NCI-H2196 (cell line): ENCODE results near the gene LRPAP1.

Experiments
- DNase-seq: peaks from one replicate; lab custom pipeline; 2025; ENCODE audit not compliant: unreplicated experiment; lab: John Stamatoyannopoulos, UW

LRPAP1 gene

DNA sequence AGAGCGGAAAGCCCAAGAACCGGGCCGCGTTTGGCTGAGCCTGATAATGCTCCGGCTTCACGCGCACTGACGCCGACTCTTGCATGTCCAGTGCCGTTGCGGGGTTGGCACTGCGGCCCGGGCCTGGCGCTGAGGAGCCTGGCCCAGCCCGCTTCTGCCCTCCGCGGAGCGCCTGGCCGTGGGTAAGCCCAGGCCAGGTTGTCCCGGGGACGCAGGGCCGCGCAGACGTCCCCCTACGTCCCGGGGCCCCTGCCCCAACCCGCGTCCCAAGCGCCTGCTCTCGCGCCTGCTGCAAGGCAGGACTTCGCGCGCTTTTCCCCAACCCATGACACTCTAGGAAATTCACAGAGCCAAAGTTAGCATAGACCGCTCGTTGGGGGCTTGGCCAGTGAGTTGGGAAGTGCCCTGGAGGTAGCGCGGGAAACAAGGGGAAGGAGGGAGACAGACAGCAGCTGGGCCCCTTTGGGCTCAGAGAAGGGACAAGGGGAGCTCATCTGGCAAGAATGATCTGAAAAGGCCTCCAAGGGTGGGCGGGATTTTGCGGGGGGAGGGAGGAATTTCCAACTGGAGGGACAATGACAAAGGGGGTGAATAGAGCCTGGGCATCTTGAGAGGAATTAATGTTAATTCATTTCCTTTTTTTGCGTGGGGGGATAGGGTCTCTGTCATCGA is 665 bp upstream of the LRPAP1 start:
- DNase-seq = no peak

DNA sequence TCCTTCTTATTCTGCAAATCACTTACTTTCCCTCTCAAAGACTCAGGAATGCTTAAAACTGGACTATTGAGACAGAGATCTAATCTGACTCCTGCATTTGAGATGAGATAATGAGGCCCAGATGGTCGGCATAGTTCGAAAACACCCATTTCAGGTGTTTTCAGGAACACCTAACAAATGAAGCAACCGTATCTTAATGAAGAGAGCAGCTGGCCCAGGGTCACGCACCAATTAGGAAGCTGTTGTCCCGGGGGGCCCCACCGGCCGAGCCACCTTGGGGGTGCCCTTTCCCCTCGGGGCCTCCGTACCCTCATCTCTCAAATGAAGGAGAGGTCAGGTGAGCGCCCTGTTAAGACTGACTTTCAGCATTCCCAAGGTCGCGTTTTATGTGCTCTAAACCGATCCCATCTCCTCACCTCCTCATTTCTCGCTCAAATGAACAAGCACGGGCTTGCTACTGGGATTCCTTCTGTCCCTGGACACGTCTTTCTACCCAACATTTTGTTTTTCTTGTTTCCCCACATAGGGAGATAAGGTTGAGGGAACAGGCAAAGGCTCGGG is 824 bp downstream of the LRPAP1 start:
- DNase-seq = no peak

DNA sequence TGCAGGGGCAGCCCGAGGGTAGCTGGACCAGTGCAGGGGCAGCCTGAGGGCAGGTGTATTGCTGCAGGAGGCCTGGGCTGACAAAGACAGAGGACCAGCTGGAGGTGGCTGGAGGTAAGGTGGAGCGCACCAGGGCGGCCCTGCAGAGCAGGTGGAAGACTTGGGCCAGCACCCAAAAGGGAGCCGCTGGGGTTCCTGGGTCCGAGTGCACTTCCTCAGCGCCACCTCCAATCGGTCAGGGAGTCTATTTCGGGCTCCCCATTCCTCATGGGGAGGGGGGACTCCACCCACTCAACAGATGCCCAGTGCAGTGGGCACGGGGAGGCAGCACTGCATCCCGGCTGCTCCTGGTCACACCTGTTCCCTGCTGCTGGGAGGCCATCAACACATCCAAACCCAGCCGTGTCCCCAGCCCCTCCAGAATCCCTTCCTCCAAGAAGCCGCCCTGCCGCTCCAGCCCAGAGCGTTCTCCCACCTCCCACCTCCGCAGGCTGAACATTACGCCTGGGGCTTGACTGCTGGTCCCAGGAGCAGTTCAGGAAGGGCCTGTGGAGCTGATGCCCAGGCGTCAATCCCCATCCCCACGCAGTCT is 1.5 kb downstream of the LRPAP1 start:
- DNase-seq = no peak

DNA sequence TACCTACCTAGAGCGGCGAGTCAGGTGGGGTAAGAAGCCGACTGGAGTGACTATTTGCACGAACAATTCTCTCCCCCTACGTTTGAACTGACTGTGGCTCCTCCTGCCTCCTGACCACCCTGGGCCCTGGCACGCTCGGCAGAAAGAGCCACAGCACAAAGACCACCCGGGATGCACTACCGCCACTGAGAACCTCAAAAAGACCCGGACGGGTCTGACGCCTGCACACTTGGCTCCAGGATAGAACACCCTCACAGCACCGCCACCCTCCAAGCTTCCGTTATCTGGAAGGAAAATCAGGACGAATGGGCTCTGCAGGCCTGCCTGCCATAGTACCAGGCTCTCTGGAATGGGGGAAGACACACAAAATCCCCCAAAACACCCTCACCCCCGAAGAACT is 2.2 kb downstream of the LRPAP1 start:
- DNase-seq = no peak

DNA sequence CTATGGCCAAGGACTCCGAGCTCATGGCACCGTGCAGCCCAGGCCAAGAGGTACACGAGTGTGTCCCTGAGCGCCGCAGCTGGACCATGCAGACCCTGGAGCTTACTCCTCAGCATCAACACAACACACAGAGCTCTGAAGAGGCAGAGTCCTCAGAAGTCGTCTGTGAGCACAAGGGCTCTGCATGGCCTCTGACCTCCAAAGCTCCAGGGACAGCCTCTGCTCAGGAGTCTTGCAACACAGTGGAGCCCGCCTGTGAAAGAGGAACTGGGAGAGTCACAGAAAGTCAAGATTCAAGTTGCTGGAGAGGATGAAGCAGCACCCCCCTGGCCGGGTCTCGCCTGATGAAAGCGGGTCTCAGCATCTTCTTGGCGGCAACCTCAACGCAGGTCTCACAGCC is 2.9 kb downstream of the LRPAP1 start:
- no peak for DNase-seq

DNA sequence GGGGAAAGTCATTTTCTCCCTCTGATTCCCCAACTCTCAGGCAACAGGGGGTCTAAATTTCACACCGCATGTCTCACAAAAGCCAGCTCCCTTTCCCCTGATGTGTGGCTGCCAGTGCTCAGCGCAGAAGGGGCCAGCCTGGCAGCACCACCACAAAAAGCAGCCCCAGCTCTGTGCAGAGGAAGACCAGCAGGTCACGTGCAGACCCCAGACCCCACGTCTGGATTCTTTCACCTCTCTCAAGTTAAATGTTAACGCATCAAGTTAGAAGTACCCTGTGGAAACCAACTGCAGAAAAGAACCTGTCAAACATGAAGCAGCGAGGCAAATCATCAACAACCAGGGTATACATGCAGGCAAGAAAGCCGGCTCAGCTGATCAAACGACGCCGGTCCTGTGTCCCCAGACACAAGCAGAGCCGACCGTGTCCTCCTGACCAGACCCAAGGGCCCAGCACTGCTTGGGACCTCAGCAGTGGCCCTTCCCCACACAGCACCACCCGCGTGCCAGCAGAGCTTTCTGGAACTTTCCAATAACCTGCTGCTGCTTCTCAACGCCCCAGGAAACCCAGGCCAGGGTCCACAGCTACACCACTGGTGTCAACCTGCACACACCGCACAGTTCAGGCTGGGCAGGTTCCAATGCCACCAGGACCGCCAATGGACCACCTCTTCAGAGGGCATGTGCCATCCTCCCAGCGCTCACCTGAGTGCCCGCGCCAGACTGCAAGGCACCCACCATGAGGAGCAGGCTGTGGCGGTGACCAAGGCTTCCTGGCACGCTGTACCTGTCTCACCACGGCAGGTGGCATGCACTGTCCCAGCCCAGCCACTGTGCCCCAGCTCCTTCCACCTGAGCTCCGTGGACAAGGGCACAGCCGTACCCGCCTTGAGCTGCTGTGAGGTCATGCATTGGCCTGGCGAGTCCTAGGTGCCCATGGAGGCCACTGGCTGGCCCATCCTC is 4.0 kb downstream of the LRPAP1 start:
- no peak for DNase-seq

DNA sequence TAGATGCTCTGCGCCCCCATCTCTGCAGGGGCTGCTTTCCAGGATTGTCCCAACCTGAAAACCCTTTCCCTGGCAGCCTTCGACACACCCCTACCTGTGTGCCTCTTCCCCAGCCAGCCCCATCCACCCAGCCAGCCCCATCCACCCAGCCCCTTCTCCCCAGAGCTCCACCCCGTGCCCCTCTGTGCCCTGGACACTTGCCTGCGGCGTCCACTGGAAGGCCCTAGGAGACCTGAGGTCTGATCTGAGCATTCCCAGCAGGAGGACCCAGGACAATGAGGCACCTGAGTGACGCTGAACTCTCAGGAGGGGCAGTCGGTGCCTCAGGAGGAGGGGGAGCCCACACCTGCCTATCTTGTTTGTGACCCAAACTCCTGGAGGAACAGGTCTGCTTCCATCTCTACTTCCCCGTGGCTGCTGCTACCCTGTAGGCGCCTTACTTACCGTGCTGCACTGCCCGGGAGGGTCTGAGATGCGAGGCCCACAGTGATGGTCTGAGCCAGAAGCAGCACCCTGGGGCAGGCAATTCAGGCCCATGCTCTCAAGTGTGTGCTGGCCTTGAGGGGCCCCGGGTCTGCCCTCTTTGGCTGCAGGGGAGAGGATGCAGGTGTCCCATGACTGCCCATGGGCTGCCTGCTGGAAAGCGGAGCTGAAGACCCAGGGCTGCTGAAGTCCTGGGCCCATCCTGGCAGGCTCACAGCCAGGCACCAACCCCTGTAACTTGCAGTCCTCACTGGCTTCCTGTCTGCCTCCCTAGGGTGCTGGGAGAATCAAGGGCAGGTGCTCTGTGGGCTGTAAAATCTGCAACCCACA is 4.9 kb downstream of the LRPAP1 start:
- DNase-seq = no peak

DNA sequence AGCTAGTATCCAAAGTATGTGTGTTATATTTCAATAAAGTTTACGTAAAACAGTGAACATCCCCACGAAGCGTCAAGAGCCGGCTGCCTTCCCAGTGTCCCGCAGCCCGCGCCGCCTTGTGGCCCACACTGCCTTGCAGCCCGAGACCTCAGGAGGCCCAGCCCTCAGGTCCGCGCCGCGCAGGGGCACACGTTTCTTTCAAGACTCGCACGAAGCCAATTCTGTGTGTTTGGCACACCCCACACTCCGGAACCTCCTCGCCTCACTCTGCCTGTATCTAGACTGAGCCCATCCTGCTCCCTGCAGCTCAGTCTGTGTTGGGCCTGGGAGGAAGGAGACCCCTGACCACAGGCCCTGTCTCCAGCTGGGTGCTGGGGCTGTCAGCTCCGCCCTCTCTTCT is 5.8 kb downstream of the LRPAP1 start:
- no peak for DNase-seq

DNA sequence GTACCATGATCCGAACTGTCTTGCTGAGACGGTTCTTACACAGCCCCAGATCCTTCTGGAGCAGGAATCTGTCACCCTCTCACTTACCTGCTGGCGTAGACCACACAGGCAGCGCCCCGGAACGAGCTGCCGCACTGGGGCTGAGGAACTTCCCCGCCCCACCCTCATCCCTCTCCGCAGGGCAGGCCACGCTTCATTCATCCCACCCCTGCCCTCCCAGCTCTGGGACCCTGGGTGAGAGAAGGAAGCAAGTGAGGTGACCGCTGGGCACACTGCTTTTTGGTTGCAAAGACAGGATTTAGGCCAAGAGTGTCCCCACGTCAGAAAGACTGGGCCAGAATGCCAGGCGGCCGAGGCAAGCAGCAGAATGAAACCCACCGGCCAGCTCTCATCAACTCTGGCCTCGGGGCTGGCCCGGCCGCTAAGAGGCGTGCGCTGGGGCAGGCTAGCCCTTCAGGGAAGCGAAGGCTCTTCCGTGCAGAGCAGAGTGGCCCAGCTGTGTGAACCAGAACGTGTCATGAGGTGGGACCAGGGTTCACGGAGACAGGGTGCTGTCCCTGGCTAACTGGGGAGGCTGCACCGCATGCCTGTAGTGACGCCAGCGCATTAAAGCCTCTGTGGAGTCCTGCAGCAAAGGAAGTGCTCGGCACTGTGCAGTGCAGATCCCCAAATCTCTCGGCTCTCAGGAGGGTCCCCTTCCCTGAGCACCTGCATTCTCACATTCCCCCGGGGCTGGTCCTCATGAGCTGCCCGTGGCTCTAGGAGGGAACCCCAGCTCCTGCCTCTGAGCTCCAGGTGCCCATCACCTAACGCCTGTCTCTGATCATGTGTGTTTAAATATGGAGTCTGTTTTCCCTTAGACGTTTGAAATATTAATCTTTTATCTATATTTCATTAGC is 6.4 kb downstream of the LRPAP1 start:
- DNase-seq = no peak

DNA sequence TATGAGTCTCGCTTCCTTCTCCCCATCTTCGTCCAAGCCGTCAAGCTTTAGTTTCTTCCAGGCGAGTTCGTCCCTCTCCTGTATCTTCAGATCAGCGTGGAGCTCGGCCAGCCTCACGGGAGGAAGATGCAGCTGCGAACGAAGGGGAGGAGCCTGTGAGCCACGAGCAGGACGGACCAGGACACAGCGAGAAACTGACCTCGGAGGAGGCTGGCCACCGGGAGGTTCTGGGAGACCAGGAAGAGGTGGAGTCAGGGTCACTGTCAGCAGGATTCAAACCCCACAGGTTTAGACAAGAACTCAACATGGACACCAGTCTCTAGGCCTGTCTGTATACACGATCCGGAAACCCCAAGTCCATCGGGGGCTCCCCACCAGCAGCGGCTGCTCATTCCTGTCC is 7.3 kb downstream of the LRPAP1 start:
- DNase-seq = no peak

DNA sequence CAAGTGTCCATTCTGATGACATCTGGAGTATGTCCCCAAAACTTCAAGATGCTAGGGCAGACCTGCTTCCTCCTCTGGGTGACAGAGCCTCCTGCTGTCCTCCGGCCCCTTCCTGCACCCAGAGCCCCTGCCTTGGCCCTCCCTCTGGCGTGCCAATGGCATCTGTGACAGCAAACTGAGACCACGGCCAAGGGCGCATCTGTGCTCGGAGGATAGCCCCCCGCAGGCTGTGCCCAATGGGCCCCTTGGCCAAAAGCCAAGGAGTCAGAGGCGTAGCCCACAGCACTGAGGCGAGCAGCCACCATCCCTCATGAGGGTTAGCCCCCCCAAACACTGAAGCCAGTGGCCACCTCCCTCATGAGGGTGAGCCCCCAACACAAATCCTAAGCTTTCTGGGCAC is 7.9 kb downstream of the LRPAP1 start:
- DNase-seq = no peak

DNA sequence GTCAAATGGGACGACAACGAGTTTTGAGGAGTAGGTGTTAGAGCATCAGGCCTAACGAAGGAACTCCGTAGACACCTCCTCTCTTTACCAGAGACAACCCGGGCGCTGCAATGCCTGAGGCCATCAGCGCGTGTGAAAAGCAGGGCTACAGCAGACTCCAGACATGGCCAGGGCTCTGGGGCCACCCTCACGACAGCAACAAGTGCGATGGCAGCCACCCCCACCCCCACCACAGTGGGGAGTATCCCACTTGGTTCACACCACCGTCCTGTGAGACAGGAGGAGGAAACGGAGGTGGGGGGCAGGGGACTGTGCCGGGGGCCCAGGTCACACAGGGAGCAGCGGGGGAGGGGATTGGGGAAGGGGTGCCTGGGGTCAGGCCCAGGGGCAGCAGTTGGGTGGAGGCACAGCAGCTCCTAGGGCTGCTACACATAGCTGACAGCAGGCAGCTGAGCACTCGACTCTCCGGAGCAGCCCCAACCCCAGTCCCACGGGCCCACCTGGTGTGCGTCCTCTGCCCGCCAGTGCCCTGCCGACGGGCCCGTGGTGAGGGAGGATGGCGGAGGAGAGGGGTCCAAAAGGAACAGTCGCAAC is 8.5 kb downstream of the LRPAP1 start:
- DNase-seq = no peak

DNA sequence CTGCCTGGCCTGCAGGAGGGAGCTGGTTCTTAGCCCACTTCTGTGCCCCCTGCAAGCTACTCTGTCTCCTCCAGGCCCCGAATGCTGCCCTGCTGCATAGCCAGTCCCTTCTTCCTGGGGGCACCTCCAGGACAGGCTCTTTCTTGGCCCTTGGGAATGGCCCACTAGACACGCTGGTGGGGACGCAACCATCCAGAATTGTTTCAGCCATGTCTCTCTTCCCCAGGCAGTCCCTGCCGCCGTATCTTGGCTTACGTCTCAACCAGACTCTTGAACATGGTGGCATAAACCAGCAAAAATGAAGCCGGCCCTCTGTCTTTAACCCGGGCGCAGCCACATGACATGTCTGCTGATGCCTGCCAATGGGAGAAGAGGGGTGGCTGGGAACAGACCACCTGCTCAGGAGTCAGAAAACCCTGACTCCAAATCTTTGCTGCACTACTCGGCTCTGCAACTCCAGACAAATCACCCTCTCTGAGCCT is 9.0 kb downstream of the LRPAP1 start:
- DNase-seq = no peak

DNA sequence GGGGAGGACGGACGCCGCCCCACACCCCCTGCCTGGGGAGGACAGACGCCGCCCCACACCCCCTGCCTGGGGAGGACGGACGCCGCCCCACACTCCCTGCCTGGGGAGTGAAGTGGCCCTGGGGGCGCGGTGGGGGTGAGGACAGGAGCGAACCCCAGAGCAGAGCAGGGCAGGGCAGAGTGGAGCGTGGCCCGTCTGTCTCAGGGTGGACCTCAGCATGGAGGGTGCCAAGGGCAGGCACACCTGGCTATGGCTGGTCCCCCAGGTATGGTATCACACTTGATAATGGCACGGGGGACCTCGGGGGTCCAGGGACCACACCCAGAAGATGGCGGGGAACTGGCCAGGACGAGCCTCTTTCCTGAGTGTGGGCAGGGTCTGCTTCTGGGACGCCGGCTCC is 9.6 kb downstream of the LRPAP1 start:
- DNase-seq = no peak

DNA sequence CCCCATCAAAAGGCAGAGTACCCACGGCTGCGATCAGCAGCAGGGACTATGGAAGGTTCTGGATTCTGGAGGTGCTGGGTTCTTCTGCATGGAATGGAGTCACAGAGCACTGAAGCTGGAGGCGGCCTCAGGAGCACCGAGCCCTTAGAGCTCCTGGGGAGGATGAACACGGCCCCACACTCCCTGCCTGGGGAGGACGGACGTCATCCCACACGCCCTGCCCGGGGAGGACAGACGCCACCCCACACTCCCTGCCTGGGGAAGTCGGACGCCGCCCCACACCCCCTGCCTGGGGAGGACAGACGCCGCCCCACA is 9.9 kb downstream of the LRPAP1 start:
- DNase-seq = no peak

DNA sequence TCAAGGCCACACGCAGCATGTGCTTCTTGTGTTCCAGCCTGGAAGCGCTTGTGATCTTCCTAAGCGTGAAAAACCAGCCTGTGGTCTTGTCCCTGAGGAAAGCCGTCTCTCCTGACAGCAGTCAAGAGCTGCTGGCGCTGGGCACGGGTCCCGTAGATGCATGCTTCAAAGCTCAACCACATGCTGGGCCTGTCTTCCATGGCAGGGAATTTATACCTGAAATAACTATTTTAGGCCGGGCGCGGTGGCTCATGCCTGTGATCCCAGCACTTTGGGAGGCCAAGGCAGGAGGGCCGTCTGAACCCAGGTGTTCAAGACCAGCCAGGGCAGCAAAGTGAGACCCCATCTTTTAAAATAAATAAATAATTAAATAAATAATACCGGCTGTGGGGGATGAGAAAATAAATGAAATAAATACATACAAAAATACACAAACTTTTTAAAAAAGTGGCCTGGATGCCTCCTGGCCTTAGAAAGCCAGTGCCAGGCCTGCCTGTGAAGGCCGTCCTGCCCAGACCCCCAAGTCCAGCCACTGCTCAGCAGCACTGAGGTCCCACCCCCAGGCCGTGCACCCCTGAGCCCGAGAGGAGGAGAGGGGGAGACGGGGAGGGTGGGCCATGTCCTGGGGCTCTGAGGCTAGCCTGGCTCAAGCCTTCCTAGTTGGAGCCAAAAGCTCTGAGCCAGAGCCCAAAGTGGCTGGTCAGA is 10.4 kb downstream of the LRPAP1 start:
- no peak for DNase-seq

DNA sequence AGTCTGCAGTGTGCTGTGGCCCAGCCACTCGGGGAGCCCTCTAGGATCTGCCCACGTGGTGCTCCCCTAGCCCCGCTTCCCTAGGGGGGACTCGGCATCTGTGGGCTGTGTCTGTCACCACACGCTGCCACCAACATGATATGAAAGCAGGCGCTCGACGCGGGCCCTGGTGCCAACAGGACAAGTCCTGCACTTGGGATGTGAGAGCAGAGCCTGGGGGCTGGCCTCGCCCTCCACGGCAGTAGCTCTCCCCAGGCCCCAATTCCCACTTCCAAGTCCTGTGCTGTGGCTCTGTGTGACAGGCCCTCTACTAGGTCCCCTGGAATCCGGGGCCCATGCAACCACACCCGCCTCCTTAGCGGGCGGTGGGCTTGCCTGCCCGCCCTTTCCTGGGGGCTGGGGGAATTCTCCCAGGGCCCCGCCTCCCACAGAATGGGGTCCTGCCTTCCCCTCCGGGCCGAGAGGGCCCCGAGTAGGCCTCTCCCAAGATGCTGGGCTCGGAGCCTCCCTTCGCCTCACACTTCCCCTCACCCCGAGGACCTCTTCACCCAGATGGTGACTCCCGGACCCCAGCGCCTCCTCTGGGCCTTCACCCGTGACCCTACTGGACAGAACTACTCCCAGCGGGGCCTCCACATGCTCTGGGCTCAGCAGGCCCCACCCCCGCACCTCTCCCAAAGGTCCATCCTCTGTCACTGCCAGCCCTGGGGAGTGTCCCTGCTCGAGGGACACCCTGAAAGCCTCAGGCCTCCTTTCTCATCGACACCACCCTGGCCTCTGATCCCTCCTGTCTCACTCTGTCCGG is 11.2 kb downstream of the LRPAP1 start:
- DNase-seq = no peak

DNA sequence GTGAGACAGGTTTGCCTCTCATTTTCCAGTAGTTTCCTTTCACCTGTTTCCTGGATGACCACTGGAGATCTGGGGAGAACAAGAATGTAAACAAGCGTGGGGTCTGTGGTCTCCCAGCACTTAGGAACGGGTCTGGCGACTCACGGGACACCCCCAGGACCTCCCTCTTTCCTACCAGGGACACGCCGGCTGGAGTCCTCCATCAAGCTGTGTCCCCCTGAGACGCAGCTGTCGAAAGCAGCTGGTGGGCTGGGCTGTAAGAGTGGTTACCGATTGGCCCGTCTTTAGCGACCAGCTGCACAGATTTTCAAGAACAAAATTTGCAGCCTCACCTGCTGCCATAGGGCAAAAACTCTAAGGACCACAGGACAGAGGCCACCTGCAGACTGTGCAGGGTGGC is 11.9 kb downstream of the LRPAP1 start:
- DNase-seq = no peak
